Measurements from ENCODE around the gene TJP3.

DNA sequence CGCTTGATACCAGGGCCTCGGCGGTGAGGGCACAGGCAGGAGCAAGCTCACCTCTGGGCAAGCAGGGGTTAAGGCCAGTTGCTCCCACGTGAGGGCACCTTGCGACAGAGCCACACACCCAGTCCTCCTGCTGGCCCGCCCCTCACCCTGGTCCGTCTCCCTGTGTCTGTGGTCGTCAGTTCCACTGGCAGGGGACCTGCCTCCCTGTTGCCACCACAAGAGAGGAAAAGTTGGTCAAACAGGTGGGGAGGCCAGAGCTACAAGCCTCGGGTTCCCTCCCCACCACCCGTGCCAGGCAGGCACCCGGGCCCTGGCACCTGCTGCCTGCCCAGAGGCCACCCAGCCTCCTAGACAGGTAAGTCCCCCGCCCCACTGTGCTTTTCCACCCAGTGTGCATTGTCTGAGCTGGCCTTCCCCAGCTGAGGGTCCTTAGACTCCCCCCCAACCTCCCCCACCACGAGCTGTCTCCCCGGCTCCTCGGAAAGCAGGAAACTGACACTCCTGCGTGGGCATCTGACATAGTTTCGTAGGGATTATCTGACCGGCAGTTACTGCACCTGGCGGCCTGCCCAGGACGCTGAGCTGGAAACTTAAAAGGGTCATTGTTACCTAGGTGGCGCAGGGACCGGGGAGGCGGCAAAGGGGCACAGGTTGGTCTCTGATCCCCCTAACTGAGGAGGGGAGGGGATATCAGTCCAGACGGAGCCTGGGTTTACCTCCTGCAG, at the start of gene TJP3:
- TF ChIP-seq, protein P1, sequence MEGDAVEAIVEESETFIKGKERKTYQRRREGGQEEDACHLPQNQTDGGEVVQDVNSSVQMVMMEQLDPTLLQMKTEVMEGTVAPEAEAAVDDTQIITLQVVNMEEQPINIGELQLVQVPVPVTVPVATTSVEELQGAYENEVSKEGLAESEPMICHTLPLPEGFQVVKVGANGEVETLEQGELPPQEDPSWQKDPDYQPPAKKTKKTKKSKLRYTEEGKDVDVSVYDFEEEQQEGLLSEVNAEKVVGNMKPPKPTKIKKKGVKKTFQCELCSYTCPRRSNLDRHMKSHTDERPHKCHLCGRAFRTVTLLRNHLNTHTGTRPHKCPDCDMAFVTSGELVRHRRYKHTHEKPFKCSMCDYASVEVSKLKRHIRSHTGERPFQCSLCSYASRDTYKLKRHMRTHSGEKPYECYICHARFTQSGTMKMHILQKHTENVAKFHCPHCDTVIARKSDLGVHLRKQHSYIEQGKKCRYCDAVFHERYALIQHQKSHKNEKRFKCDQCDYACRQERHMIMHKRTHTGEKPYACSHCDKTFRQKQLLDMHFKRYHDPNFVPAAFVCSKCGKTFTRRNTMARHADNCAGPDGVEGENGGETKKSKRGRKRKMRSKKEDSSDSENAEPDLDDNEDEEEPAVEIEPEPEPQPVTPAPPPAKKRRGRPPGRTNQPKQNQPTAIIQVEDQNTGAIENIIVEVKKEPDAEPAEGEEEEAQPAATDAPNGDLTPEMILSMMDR (IDR thresholded peaks at IDR 0.05): no peak
- no peak for TF ChIP-seq POLR2A (IDR thresholded peaks at IDR 0.05)
